K562 (cell line): ENCODE data around the gene TSC22D1. TPM values are rescaled to one million over a fixed set of nuclear protein-coding genes. Genes with fewer than 3 reads are reported as not detected.

Experiments used
- ATAC-seq: fragments of 200-7000 bp; cut with Tn5 transposase; 3 replicates; pipeline ENCODE4 v1.9.1; 2020; ENCODE audit warnings: moderate library complexity
- BruUV-seq: library from RNA; stranded (reverse); fragments of 400-500 nt; replicated peaks from 2 replicates; lab custom pipeline; 2021; lab: Mats Ljungman, UMichigan
- CTCF ChIA-PET: fragments of 300-600 bp; formaldehyde crosslinking; extraction: SDS; loops from one replicate; lab custom pipeline; 2021; ENCODE audit warnings: low intra/inter-chr PET ratio; lab: Yijun Ruan, JAX
- POLR2A ChIA-PET: fragments of 300-600, 350-650 bp; sonication (Branson Sonifier 250); formaldehyde crosslinking; extraction: SDS; loops from one replicate; lab custom pipeline; 2021; ENCODE audit warnings: antibody characterized with exemption, inconsistent platforms; lab: Yijun Ruan, JAX
- DNase-seq, 4 experiments: peaks; one replicate each; pipeline versions ENCODE4 v3.0.0 to v3.0.0-alpha.2; 2011 to 2018; ENCODE audit warnings: low spot score in 3 of 4, mixed read lengths in 3 of 4; ENCODE audit errors: extremely low read depth in 1 of 4
- FAIRE-seq: peaks from 2 replicates; lab custom pipeline; 2011; peaks lifted over from hg19 to GRCh38; lab: Jason Lieb, UNC
- H2AFZ ChIP-seq: 2 replicates; pipeline ENCODE4 v1.6.0; 2011; ENCODE audit warnings: low read depth, low read length, control low read depth, inconsistent platforms
- H3K27ac ChIP-seq: fragments of 200-600 bp; 3 replicates; pipeline ENCODE4 v1.8.0; 2011; ENCODE audit warnings: low read depth, mild to moderate bottlenecking, control low read depth, inconsistent platforms, low read length, moderate library complexity, mixed read lengths; ENCODE audit errors: extremely low read depth
- H3K27me3 ChIP-seq, 2 experiments: fragments of 300-600 bp in 1 of 2; 2 replicates in 1 of 2; 3 replicates in 1 of 2; pipeline versions ENCODE4 v1.6.0 to v1.8.0; 2011; ENCODE audit warnings: inconsistent platforms in 2 of 2, low read length in 2 of 2, mild to moderate bottlenecking in 1 of 2, mixed read lengths in 1 of 2, moderate library complexity in 1 of 2; ENCODE audit not compliant: control insufficient read depth in 2 of 2, insufficient read depth in 2 of 2
- H3K36me3 ChIP-seq: fragments of 300-600 bp; 3 replicates; pipeline ENCODE4 v1.8.0; 2011; ENCODE audit warnings: mild to moderate bottlenecking, low read length, inconsistent platforms; ENCODE audit not compliant: control insufficient read depth, insufficient read depth
- H3K4me1 ChIP-seq, 2 experiments: fragments of 200-600 bp in 1 of 2; replicated peaks in 1 of 2; 2 replicates in 1 of 2; 3 replicates in 1 of 2; pipeline versions ENCODE4 v1.5.1 to v1.8.0; 2011; ENCODE audit warnings: inconsistent platforms in 2 of 2, low read length in 2 of 2, mild to moderate bottlenecking in 1 of 2, mixed read lengths in 1 of 2, moderate library complexity in 1 of 2; ENCODE audit not compliant: control insufficient read depth in 2 of 2, insufficient read depth in 2 of 2
- H3K4me2 ChIP-seq: 2 replicates; pipeline ENCODE4 v1.6.1; 2011; ENCODE audit warnings: low read length, control low read depth, inconsistent platforms, mixed read lengths; ENCODE audit not compliant: insufficient read depth
- H3K4me3 ChIP-seq: fragments of 200-600 bp; sonication (generic), shearing (Covaris generic); 2 replicates; pipeline ENCODE4 v1.5.1; 2016; ENCODE audit warnings: control low read depth, inconsistent platforms
- H3K79me2 ChIP-seq: fragments of 200-600 bp; 3 replicates; pipeline ENCODE4 v1.8.0; 2011; ENCODE audit warnings: low read length, inconsistent platforms; ENCODE audit not compliant: control insufficient read depth, insufficient read depth
- H3K9ac ChIP-seq, 2 experiments: 2 replicates each; pipeline versions ENCODE4 v1.6.0 to v1.6.1; 2011; ENCODE audit warnings: low read depth in 2 of 2, low read length in 2 of 2, control low read depth in 1 of 2, inconsistent platforms in 1 of 2, mild to moderate bottlenecking in 1 of 2, mixed read lengths in 1 of 2; ENCODE audit not compliant: insufficient read depth in 1 of 2
- H3K9me1 ChIP-seq: one replicate; pipeline ENCODE4 v1.6.0; 2011; ENCODE audit warnings: inconsistent platforms, mild to moderate bottlenecking, low read length, moderate library complexity; ENCODE audit not compliant: control insufficient read depth, insufficient read depth
- H3K9me3 ChIP-seq: replicated peaks from 2 replicates; pipeline ENCODE4 v1.5.1; 2011; ENCODE audit warnings: low read depth, low read length, inconsistent platforms; ENCODE audit not compliant: control insufficient read depth, insufficient read depth
- H4K20me1 ChIP-seq: replicated peaks from 2 replicates; pipeline ENCODE4 v1.6.1; 2011; ENCODE audit warnings: low read length, inconsistent platforms, mixed read lengths; ENCODE audit not compliant: control insufficient read depth, insufficient read depth
- CBX2 ChIP-seq: fragments of 200-600 bp; sonication (generic); IDR thresholded peaks from one replicate; pipeline ENCODE4 v1.6.1; 2012; ENCODE audit warnings: mild to moderate bottlenecking, low read length, inconsistent platforms; ENCODE audit not compliant: insufficient read depth, poor library complexity, severe bottlenecking
- CSDE1 ChIP-seq, 2 experiments: fragments of 450-650 bp; IDR thresholded peaks; 2 replicates each; pipeline ENCODE4 v1.6.1; 2016; ENCODE audit warnings: mild to moderate bottlenecking in 1 of 2
- HOMEZ ChIP-seq: fragments of 250-450 bp; sonication (Bioruptor Pico); IDR thresholded peaks from 2 replicates; pipeline ENCODE4 v1.4.0; 2020; ENCODE audit warnings: mild to moderate bottlenecking, moderate library complexity
- SAFB ChIP-seq: fragments of 200-400 bp; formaldehyde crosslinking; IDR thresholded peaks from 2 replicates; pipeline ENCODE4 v1.6.1; 2017; ENCODE audit warnings: low read depth, low read length, borderline replicate concordance
- ZNF316 ChIP-seq: fragments of 450-650 bp; IDR thresholded peaks from 2 replicates; pipeline ENCODE4 v1.6.1; 2016
- WGBS: fragments of 100-300 bp; shearing (Covaris generic); methylation state at CpG from one replicate; pipeline ENCODE4 v1.1.6; 2016; ENCODE audit warnings: low coverage, mixed read lengths; ENCODE audit not compliant: insufficient coverage; ENCODE audit errors: missing lambda C conversion rate; 5-methylcytosine and 5-hydroxymethylcytosine counted together
- in situ Hi-C: fragments of 300-500 bp; cut with MboI; formaldehyde crosslinking; loops from 4 replicates; pipeline ENCODE4 v1.15.0; 2018; ENCODE audit warnings: inconsistent platforms, mixed read lengths
- intact Hi-C: fragments of 100-400 bp; cut with micrococcal nuclease; formaldehyde crosslinking; loops from 2 replicates; pipeline ENCODE4 v1.14.2; 2022
- polyA plus RNA-seq, 8 experiments: library from polyadenylated mRNA; depleted of rRNA in 4 of 8; stranded (reverse) in 5 of 8; unstranded in 3 of 8; fragments of >200 nt; fragmentation: Nextera tagmentation in 2 of 8; fragmentation: Illumina TruSeq in 1 of 8; extraction: Ambion mirVana in 2 of 8; extraction: Trizol in 1 of 8; gene quantifications; 2 replicates each; pipeline versions ENCODE4 v1.2.1 to v1.2.3, GENCODE V29; 2011 to 2014; ENCODE audit warnings: inconsistent platforms in 1 of 8, missing spikeins in 1 of 8
- total RNA-seq, 7 experiments: library from RNA; depleted of rRNA in 6 of 7; stranded (reverse); fragments of >200 nt in 6 of 7; fragmentation: Illumina TruSeq in 2 of 7; extraction: Trizol in 2 of 7; gene quantifications; 2 replicates each; pipeline versions ENCODE4 v1.2.1 to v1.2.3, GENCODE V29; 2011 to 2021; ENCODE audit warnings: low replicate concordance in 1 of 7

Gene TSC22D1
- total and polyA plus RNA-seq, 9 of the 15 experiments (the other 6 are each of a cell fraction or from before 2014, with no cell fraction given) = 2.6 to 19.8 (median 8.4) TPM

- TF ChIP-seq CSDE1 (IDR thresholded peaks at IDR 0.05) = no peak
- no peak for TF ChIP-seq CBX2
Measured at GRCh38 chr13:44484562-44485138, 91.5 kb downstream of the TSC22D1 start (continued).

GRCh38 chr13:44474122-44474910 lies 101.8 kb downstream of the TSC22D1 start:
- POLR2A ChIA-PET = no interaction called here
- WGBS = 17% methylated on average over 3 of the region's 4 CpGs
- no peak overlapping the region for H3K4me3 ChIP-seq
- H3K27ac ChIP-seq = no peak overlapping the region
- no peaks in the 10 kb centered on the region for H3K79me2 ChIP-seq
- H3K9me3 ChIP-seq = no peaks in the 10 kb centered on the region
- intact Hi-C loops = loop anchor here (5.0 kb wide), 1 partner anchor 422 kb away; no protein-coding TSS in a partner anchor
- H3K36me3 ChIP-seq = no peaks in the 10 kb centered on the region
- DNase-seq (no peak), FAIRE-seq (no peak), ATAC-seq (no peak)
- no peaks in the 10 kb centered on the region for H3K27me3 ChIP-seq
- CTCF ChIA-PET = no interaction called here
- H2AFZ ChIP-seq = no peak overlapping the region
- no peak for TF ChIP-seq HOMEZ (CRISPR knock-in tag)
- TF ChIP-seq SAFB = no peak
- peak; percentile 20; the same call in 1 of the 2 replicates for TF ChIP-seq ZNF316
- no peak overlapping the region for H3K9ac ChIP-seq
- H3K9me1 ChIP-seq = no peaks in the 10 kb centered on the region
- no peak overlapping the region for H3K4me2 ChIP-seq
- H3K4me1 ChIP-seq = no peaks in the 10 kb centered on the region
- in situ Hi-C loops = loop anchor here (10.0 to 25.0 kb wide), 2 partner anchors 437 to 560 kb away; no protein-coding TSS in a partner anchor
- no peaks in the 10 kb centered on the region for H4K20me1 ChIP-seq
- BruUV-seq = no TSS peak
